HCT116 (cell line): Measurements from ENCODE around the gene DENND2A.

Experiments
- CEBPB ChIP-seq: IDR thresholded peaks from 2 replicates; pipeline ENCODE4 v1.6.1; 2012; ENCODE audit warnings: low read depth
- CTCF ChIP-seq, 3 experiments: fragments of 200-600 bp in 1 of 3; sonication (generic) in 1 of 3; IDR thresholded peaks in 2 of 3; conservative IDR thresholded peaks in 1 of 3; 2 replicates each; pipeline ENCODE4 v1.5.1; 2012 to 2017; ENCODE audit warnings: low read depth in 2 of 3, low read length in 2 of 3, antibody characterized with exemption in 1 of 3, borderline replicate concordance in 1 of 3, control low read depth in 1 of 3, mild to moderate bottlenecking in 1 of 3, mixed read lengths in 1 of 3, mixed run types in 1 of 3, moderate library complexity in 1 of 3; ENCODE audit not compliant: insufficient read depth in 1 of 3
- EGR1 ChIP-seq: IDR thresholded peaks from 2 replicates; pipeline ENCODE4 v1.6.1; 2012; ENCODE audit warnings: low read depth
- EZH2 ChIP-seq: fragments of 200-600 bp; sonication (generic); IDR thresholded peaks from 2 replicates; pipeline ENCODE4 v1.6.1; 2017; ENCODE audit warnings: antibody characterized with exemption, mixed run types
- FOSL1 ChIP-seq: IDR thresholded peaks from 2 replicates; pipeline ENCODE4 v1.6.1; 2012; ENCODE audit warnings: low read depth
- POLR2A ChIP-seq: IDR thresholded peaks from 2 replicates; pipeline ENCODE4 v1.7.0; 2011; ENCODE audit warnings: borderline replicate concordance; ENCODE audit not compliant: insufficient read depth, insufficient read length; ENCODE audit errors: extremely low read depth
- RAD21 ChIP-seq: IDR thresholded peaks from 2 replicates; pipeline ENCODE4 v1.6.1; 2012; ENCODE audit warnings: low read depth, mild to moderate bottlenecking
- SP1 ChIP-seq: IDR thresholded peaks from 2 replicates; pipeline ENCODE4 v1.6.1; 2012; ENCODE audit warnings: low read depth
- YY1 ChIP-seq: IDR thresholded peaks from 2 replicates; pipeline ENCODE4 v1.6.1; 2011; ENCODE audit warnings: low read length, low read depth, moderate library complexity, mild to moderate bottlenecking; ENCODE audit not compliant: insufficient replicate concordance; ENCODE audit errors: extremely low read depth
- ZBTB33 ChIP-seq: IDR thresholded peaks from 2 replicates; pipeline ENCODE4 v1.6.1; 2011; ENCODE audit warnings: mild to moderate bottlenecking, low read length, moderate library complexity; ENCODE audit not compliant: insufficient replicate concordance; ENCODE audit errors: extremely low read depth
- ZNF274 ChIP-seq: fragments of 200-500 bp; sonication (Bioruptor generic); IDR thresholded peaks from 2 replicates; pipeline ENCODE4 v1.6.1; 2014; ENCODE audit warnings: mild to moderate bottlenecking, low read depth, low read length, inconsistent platforms
- TF ChIP-seq, protein P1 (sequence below): IDR thresholded peaks from 2 replicates; pipeline ENCODE4 v1.6.1; 2012
- TF ChIP-seq, protein P2 (sequence below): IDR thresholded peaks from 2 replicates; pipeline ENCODE4 v1.6.1; 2012; ENCODE audit warnings: low read depth

- TF ChIP-seq CTCF (IDR thresholded peaks at IDR 0.05 in 2 of 3, conservative IDR thresholded peaks at IDR 0.05 in 1 of 3; ENCODE audit: borderline replicate concordance in 1 of 3, insufficient read depth in 1 of 3, low read depth in 2 of 3, low read length in 2 of 3) (no peak), ZBTB33 (no peak), ZNF274 (no peak), CEBPB (no peak), EGR1 (no peak), YY1 (no peak), POLR2A (no peak), EZH2 (no peak), RAD21 (no peak), SP1 (no peak), FOSL1 (no peak)
- TF ChIP-seq, protein P1, sequence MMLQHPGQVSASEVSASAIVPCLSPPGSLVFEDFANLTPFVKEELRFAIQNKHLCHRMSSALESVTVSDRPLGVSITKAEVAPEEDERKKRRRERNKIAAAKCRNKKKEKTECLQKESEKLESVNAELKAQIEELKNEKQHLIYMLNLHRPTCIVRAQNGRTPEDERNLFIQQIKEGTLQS = no peak
- TF ChIP-seq, protein P2, sequence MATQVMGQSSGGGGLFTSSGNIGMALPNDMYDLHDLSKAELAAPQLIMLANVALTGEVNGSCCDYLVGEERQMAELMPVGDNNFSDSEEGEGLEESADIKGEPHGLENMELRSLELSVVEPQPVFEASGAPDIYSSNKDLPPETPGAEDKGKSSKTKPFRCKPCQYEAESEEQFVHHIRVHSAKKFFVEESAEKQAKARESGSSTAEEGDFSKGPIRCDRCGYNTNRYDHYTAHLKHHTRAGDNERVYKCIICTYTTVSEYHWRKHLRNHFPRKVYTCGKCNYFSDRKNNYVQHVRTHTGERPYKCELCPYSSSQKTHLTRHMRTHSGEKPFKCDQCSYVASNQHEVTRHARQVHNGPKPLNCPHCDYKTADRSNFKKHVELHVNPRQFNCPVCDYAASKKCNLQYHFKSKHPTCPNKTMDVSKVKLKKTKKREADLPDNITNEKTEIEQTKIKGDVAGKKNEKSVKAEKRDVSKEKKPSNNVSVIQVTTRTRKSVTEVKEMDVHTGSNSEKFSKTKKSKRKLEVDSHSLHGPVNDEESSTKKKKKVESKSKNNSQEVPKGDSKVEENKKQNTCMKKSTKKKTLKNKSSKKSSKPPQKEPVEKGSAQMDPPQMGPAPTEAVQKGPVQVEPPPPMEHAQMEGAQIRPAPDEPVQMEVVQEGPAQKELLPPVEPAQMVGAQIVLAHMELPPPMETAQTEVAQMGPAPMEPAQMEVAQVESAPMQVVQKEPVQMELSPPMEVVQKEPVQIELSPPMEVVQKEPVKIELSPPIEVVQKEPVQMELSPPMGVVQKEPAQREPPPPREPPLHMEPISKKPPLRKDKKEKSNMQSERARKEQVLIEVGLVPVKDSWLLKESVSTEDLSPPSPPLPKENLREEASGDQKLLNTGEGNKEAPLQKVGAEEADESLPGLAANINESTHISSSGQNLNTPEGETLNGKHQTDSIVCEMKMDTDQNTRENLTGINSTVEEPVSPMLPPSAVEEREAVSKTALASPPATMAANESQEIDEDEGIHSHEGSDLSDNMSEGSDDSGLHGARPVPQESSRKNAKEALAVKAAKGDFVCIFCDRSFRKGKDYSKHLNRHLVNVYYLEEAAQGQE = no peak
Observed at GRCh38 chr7:140667476-140667875, 26.9 kb upstream of the DENND2A start.
